Measurements from ENCODE around the gene TSEN54. TPM values are rescaled to one million over a fixed set of nuclear protein-coding genes. Genes with fewer than 3 reads are reported as not detected.
A peak's percentile ranks its signal among the peaks of the same experiment; 100 is the strongest.

The TSEN54 gene
- total RNA-seq, 1 experiment from 2014 or later = 44.5 TPM

DNA sequence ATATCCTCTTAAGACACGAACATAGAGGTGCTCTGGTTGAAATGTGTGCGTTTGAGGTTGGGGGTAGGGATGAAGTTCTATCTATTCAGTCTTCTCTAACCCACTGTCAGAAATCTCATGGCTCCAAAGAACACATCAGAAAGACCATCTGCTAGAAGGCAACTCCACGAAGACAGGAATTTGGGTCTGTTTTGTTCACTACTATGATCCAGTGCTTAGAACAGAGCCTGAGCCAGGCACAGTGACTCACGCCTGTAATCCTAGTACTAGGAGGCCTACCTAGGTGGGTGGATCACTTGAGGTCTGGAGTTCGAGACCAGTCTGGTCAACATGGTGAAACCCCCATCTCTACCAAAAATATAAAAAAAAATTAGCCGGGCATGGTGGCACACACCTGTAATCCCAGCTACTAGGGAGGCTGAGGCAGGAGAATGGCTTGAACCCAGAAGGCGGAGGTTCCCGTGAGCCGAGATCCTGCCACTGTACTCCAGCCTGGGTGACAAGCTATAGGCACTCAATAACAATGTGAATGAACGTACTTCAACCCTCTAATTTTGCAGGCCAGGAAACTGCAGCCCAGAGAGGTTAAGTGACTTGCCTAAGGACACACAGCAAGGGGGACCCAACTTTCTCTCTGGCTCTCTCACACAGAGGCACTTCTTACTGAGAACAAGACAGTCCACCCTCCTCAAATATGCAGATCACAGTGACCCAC, 3.2 kb upstream of the TSEN54 start:
- Histone ChIP-seq H3K27me3 (ENCODE audit: insufficient read depth, low read length) (no peaks in the 10 kb centered on the region), H2AFZ (ENCODE audit: low read length) (no peak overlapping the region), H3K79me1 (ENCODE audit: insufficient read depth, low read depth, low read length, poor library complexity, severe bottlenecking) (no peaks in the 10 kb centered on the region), H2BK15ac (ENCODE audit: low read depth, low read length) (no peak overlapping the region), H4K20me1 (ENCODE audit: control insufficient read depth, insufficient read depth, insufficient read length) (no peaks in the 10 kb centered on the region), H3K27ac (ENCODE audit: insufficient read length, low read depth, low read length) (no peak overlapping the region), H2AK5ac (ENCODE audit: insufficient read length, low read length) (no peak overlapping the region), H3K23me2 (ENCODE audit: insufficient read length, low read depth, low read length, poor library complexity, severe bottlenecking) (peaks cover 8% of the 10 kb centered on the region), H3K18ac (ENCODE audit: insufficient read length, low read depth, low read length) (no peak overlapping the region), H3K4me2 (ENCODE audit: insufficient read depth, insufficient read length, low read length) (no peak overlapping the region), H3T11ph (ENCODE audit: low read length) (no peak overlapping the region), H2BK20ac (ENCODE audit: low read depth, low read length, poor library complexity, severe bottlenecking) (no peak overlapping the region), H3K9ac (ENCODE audit: extremely low read depth, insufficient read length, low read length) (no peak overlapping the region), H3K9me3 (ENCODE audit: control insufficient read depth, low read depth, low read length) (no peaks in the 10 kb centered on the region), H3K23ac (ENCODE audit: insufficient read length, low read depth, low read length) (no peak overlapping the region), H2BK12ac (ENCODE audit: insufficient read length, low read depth, low read length) (no peak overlapping the region), H2BK5ac (ENCODE audit: insufficient read length, low read length) (no peak overlapping the region), H4K8ac (replicated peaks; ENCODE audit: insufficient read length, low read depth, low read length) (no peak overlapping the region), H3K56ac (ENCODE audit: insufficient read length, low read depth, low read length) (no peak overlapping the region), H3K4ac (ENCODE audit: low read depth, low read length) (no peak overlapping the region), H4K5ac (ENCODE audit: insufficient read length, low read depth, low read length) (no peak overlapping the region), H3K14ac (ENCODE audit: insufficient read depth, low read length) (no peak overlapping the region), H4K91ac (ENCODE audit: insufficient read length, low read depth, low read length) (no peak overlapping the region), H3K4me1 (ENCODE audit: insufficient read depth, low read length) (no peaks in the 10 kb centered on the region; the same call in 1 of the 2 replicates), H2BK120ac (ENCODE audit: low read depth, low read length, poor library complexity, severe bottlenecking) (no peak overlapping the region), H3K79me2 (ENCODE audit: insufficient read depth, low read length) (no peaks in the 10 kb centered on the region; the same call in 1 of the 2 replicates)
- no peak for TF ChIP-seq CTCF (conservative IDR thresholded peaks at IDR 0.05)
- no peaks in the 10 kb centered on the region for H3K9me3 Mint-ChIP-seq
- no peaks in the 10 kb centered on the region; the same call in 1 of the 2 replicates for H3K27me3 Mint-ChIP-seq (ENCODE audit: low read depth)
- H3K4me3 Mint-ChIP-seq = peak overlapping the region; percentile 73 to 86
- WGBS (ENCODE audit: extremely low coverage, insufficient read length, low lambda C conversion rate) = no CpG with 5 or more reads among the region's 10 CpGs
- peaks cover 15 to 22% of the 10 kb centered on the region in 2 experiments for H3K4me1 Mint-ChIP-seq
- H3K36me3 Mint-ChIP-seq (ENCODE audit: insufficient read depth in 1 of 3, low read depth in 3 of 3) = peaks cover 10 to 37% (median 28%) of the 10 kb centered on the region in 3 experiments; a peak in 6 of 7 replicates
- no peak overlapping the region for H3K27ac Mint-ChIP-seq
- DNase-seq = no peak

Measured in H9 (cell line).